ENCODE results near the gene CNIH2.

CNIH2 gene

GRCh38 chr11:66299186-66299585 lies 21.2 kb downstream of the CNIH2 start:
- Histone ChIP-seq H3K9me3 (ENCODE audit: control insufficient read depth, low read length) (no peaks in the 10 kb centered on the region), H3K4ac (ENCODE audit: low read depth in 1 of 2, low read length in 2 of 2) (no peak overlapping the region), H2BK120ac (ENCODE audit: low read depth, low read length) (no peak overlapping the region), H3K79me1 (replicated peaks; ENCODE audit: low read length, poor library complexity, severe bottlenecking) (no peaks in the 10 kb centered on the region), H3K14ac (ENCODE audit: low read length in 2 of 2) (no peak overlapping the region), H2BK12ac (ENCODE audit: low read length in 2 of 2) (no peak overlapping the region), H3K27ac (ENCODE audit: low read length, poor library complexity, severe bottlenecking) (no peak overlapping the region), H4K8ac (ENCODE audit: low read length) (no peak overlapping the region), H4K91ac (ENCODE audit: low read length) (no peak overlapping the region), H2BK15ac (ENCODE audit: low read depth, poor library complexity, severe bottlenecking) (no peak overlapping the region), H3K23ac (ENCODE audit: low read length in 2 of 2) (no peak overlapping the region), H2AK5ac (ENCODE audit: low read length, severe bottlenecking) (no peak overlapping the region), H3K9ac (ENCODE audit: low read length) (no peak overlapping the region), H2AFZ (ENCODE audit: low read depth, low read length) (no peak overlapping the region), H3K4me3 (ENCODE audit: insufficient read depth in 1 of 2, low read depth in 1 of 2, low read length in 2 of 2) (no peak overlapping the region), H2BK5ac (ENCODE audit: low read depth, low read length, poor library complexity, severe bottlenecking) (no peak overlapping the region), H3K27me3 (ENCODE audit: control insufficient read depth in 1 of 2, insufficient read depth in 1 of 2, low read length in 2 of 2) (peaks cover 16 to 28% of the 10 kb centered on the region in 2 experiments), H3K18ac (ENCODE audit: low read depth in 1 of 2, low read length in 2 of 2) (no peak overlapping the region), H3K4me2 (ENCODE audit: low read length, poor library complexity, severe bottlenecking) (no peak overlapping the region), H3K4me1 (ENCODE audit: control insufficient read depth, insufficient read depth, low read depth, low read length) (no peaks in the 10 kb centered on the region), H3K36me3 (ENCODE audit: control insufficient read depth in 1 of 2, insufficient read depth in 2 of 2, low read depth in 1 of 2, low read length in 2 of 2) (peaks cover 0 to 11% of the 10 kb centered on the region in 2 experiments)
- DNase-seq: no peak
- WGBS: 87% methylated on average over 3 of the region's 3 CpGs

- 94% methylated on average over 12 of the region's 12 CpGs for whole genome bisulfite sequencing
- no peaks in the 10 kb centered on the region for H3K9me3 ChIP-seq (ENCODE audit: control insufficient read depth, low read length)
- H2BK120ac ChIP-seq (ENCODE audit: low read depth, low read length): no peak overlapping the region
These were observed 24.7 kb downstream of the CNIH2 start for GRCh38 chr11:66302656-66303055.

GRCh38 chr11:66309475-66309874 lies 31.5 kb downstream of the CNIH2 start:
- Histone ChIP-seq H2AFZ (ENCODE audit: low read depth, low read length) (no peak overlapping the region), H3K4me1 (ENCODE audit: control insufficient read depth, insufficient read depth, low read depth, low read length) (peaks cover 17% of the 10 kb centered on the region), H4K91ac (ENCODE audit: low read length) (no peak overlapping the region), H2AK5ac (ENCODE audit: low read length, severe bottlenecking) (no peak overlapping the region), H3K9me3 (ENCODE audit: control insufficient read depth, low read length) (no peaks in the 10 kb centered on the region), H3K14ac (ENCODE audit: low read length in 2 of 2) (no peak overlapping the region), H3K4me3 (ENCODE audit: insufficient read depth in 1 of 2, low read depth in 1 of 2, low read length in 2 of 2) (no peak overlapping the region), H3K9ac (ENCODE audit: low read length) (no peak overlapping the region), H2BK12ac (ENCODE audit: low read length in 2 of 2) (no peak overlapping the region), H2BK5ac (ENCODE audit: low read depth, low read length, poor library complexity, severe bottlenecking) (no peak overlapping the region), H3K36me3 (ENCODE audit: control insufficient read depth in 1 of 2, insufficient read depth in 2 of 2, low read depth in 1 of 2, low read length in 2 of 2) (peaks cover 0 to 3% of the 10 kb centered on the region in 2 experiments), H3K18ac (ENCODE audit: low read depth in 1 of 2, low read length in 2 of 2) (no peak overlapping the region), H2BK15ac (ENCODE audit: low read depth, poor library complexity, severe bottlenecking) (no peak overlapping the region), H2BK120ac (ENCODE audit: low read depth, low read length) (no peak overlapping the region), H3K4ac (ENCODE audit: low read depth in 1 of 2, low read length in 2 of 2) (no peak overlapping the region), H4K8ac (ENCODE audit: low read length) (no peak overlapping the region), H3K27ac (ENCODE audit: low read length, poor library complexity, severe bottlenecking) (no peak overlapping the region), H3K23ac (ENCODE audit: low read length in 2 of 2) (no peak overlapping the region), H3K79me1 (replicated peaks; ENCODE audit: low read length, poor library complexity, severe bottlenecking) (no peaks in the 10 kb centered on the region), H3K4me2 (ENCODE audit: low read length, poor library complexity, severe bottlenecking) (no peak overlapping the region), H3K27me3 (ENCODE audit: control insufficient read depth in 1 of 2, insufficient read depth in 1 of 2, low read length in 2 of 2) (peaks cover 5% of the 10 kb centered on the region in 2 experiments)
- WGBS: 35% methylated on average over 3 of the region's 3 CpGs
- no peak for DNase-seq

More at GRCh38 chr11:66302656-66303055, 24.7 kb downstream of the CNIH2 start:
- Histone ChIP-seq H3K36me3 (ENCODE audit: control insufficient read depth in 1 of 2, insufficient read depth in 2 of 2, low read depth in 1 of 2, low read length in 2 of 2) (no peaks in the 10 kb centered on the region), H2AFZ (ENCODE audit: low read depth, low read length) (no peak overlapping the region), H3K4me2 (ENCODE audit: low read length, poor library complexity, severe bottlenecking) (no peak overlapping the region), H3K4ac (ENCODE audit: low read depth in 1 of 2, low read length in 2 of 2) (no peak overlapping the region), H2BK5ac (ENCODE audit: low read depth, low read length, poor library complexity, severe bottlenecking) (no peak overlapping the region), H3K9ac (ENCODE audit: low read length) (no peak overlapping the region), H2BK15ac (ENCODE audit: low read depth, poor library complexity, severe bottlenecking) (no peak overlapping the region), H2BK12ac (ENCODE audit: low read length in 2 of 2) (no peak overlapping the region), H3K18ac (ENCODE audit: low read depth in 1 of 2, low read length in 2 of 2) (no peak overlapping the region), H3K4me1 (ENCODE audit: control insufficient read depth, insufficient read depth, low read depth, low read length) (no peaks in the 10 kb centered on the region), H4K91ac (ENCODE audit: low read length) (no peak overlapping the region), H3K4me3 (ENCODE audit: insufficient read depth in 1 of 2, low read depth in 1 of 2, low read length in 2 of 2) (no peak overlapping the region), H3K14ac (ENCODE audit: low read length in 2 of 2) (no peak overlapping the region), H4K8ac (ENCODE audit: low read length) (no peak overlapping the region), H3K23ac (ENCODE audit: low read length in 2 of 2) (no peak overlapping the region), H2AK5ac (ENCODE audit: low read length, severe bottlenecking) (no peak overlapping the region), H3K27me3 (ENCODE audit: control insufficient read depth in 1 of 2, insufficient read depth in 1 of 2, low read length in 2 of 2) (peaks cover 9 to 11% of the 10 kb centered on the region in 2 experiments), H3K79me1 (replicated peaks; ENCODE audit: low read length, poor library complexity, severe bottlenecking) (no peaks in the 10 kb centered on the region), H3K27ac (ENCODE audit: low read length, poor library complexity, severe bottlenecking) (no peak overlapping the region)
- no peak for DNase-seq

GRCh38 chr11:66310324-66310723 lies 32.3 kb downstream of the CNIH2 start:
- no peak overlapping the region for H3K14ac ChIP-seq (ENCODE audit: low read length in 2 of 2)
- WGBS: 80% methylated on average over 8 of the region's 8 CpGs
- no peak overlapping the region for H3K4me2 ChIP-seq (ENCODE audit: low read length, poor library complexity, severe bottlenecking)
- no peaks in the 10 kb centered on the region for H3K9me3 ChIP-seq (ENCODE audit: control insufficient read depth, low read length)
- no peak overlapping the region for H3K9ac ChIP-seq (ENCODE audit: low read length)
- H3K4me1 ChIP-seq (ENCODE audit: control insufficient read depth, insufficient read depth, low read depth, low read length): peaks cover 21% of the 10 kb centered on the region
- H3K18ac ChIP-seq (ENCODE audit: low read depth in 1 of 2, low read length in 2 of 2): no peak overlapping the region
- no peak overlapping the region for H2BK5ac ChIP-seq (ENCODE audit: low read depth, low read length, poor library complexity, severe bottlenecking)
- no peak overlapping the region for H2AK5ac ChIP-seq (ENCODE audit: low read length, severe bottlenecking)
- no peak overlapping the region for H2BK120ac ChIP-seq (ENCODE audit: low read depth, low read length)
- no peak overlapping the region for H3K27ac ChIP-seq (ENCODE audit: low read length, poor library complexity, severe bottlenecking)
- H3K36me3 ChIP-seq (ENCODE audit: control insufficient read depth in 1 of 2, insufficient read depth in 2 of 2, low read depth in 1 of 2, low read length in 2 of 2): peaks cover 0 to 11% of the 10 kb centered on the region in 2 experiments
- no peaks in the 10 kb centered on the region for H3K79me1 ChIP-seq (replicated peaks; ENCODE audit: low read length, poor library complexity, severe bottlenecking)
- H2BK12ac ChIP-seq (ENCODE audit: low read length in 2 of 2): no peak overlapping the region
- H3K23ac ChIP-seq (ENCODE audit: low read length in 2 of 2): no peak overlapping the region
- no peak overlapping the region for H2BK15ac ChIP-seq (ENCODE audit: low read depth, poor library complexity, severe bottlenecking)
- no peak for DNase-seq
- no peak overlapping the region for H4K8ac ChIP-seq (ENCODE audit: low read length)
- H4K91ac ChIP-seq (ENCODE audit: low read length): no peak overlapping the region
- H2AFZ ChIP-seq (ENCODE audit: low read depth, low read length): no peak overlapping the region
- no peak overlapping the region for H3K4me3 ChIP-seq (ENCODE audit: insufficient read depth in 1 of 2, low read depth in 1 of 2, low read length in 2 of 2)
- H3K4ac ChIP-seq (ENCODE audit: low read depth in 1 of 2, low read length in 2 of 2): no peak overlapping the region
- H3K27me3 ChIP-seq (ENCODE audit: control insufficient read depth in 1 of 2, insufficient read depth in 1 of 2, low read length in 2 of 2): peaks cover 2 to 5% of the 10 kb centered on the region in 2 experiments

All from mesenchymal stem cell (in vitro differentiated cells and primary cell).